GM21526 (cell line): ENCODE results near the gene SELENOW.
"Not testable (repeated sequence)": the region's sequence is repeated elsewhere in the genome, so short reads cannot be mapped to it uniquely, and the experiment has no call there.

ENCODE experiments used
- ATAC-seq: cut with Tn5 transposase; IDR thresholded peaks from one replicate; pipeline ENCODE4 v1.9.1; 2021; ENCODE audit warnings: moderate library complexity; ENCODE audit not compliant: unreplicated experiment, low FRiP score

The SELENOW gene

DNA sequence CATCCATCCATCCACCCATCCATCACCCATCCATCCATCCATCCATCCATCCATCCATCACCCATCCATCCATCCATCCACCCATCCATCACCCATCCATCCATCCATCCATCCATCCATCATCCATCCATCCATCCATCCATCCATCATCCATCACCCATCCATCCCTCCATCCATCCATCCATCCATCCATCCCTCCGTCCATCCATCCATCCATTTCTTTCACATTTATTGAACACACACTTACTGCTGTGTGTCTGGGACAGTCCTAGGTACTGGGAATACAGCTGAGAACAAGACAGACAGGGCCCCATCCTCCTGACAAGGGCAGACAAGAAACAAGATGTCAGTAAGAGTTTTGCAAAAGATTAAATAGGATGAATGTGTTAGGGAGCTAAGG is 39.7 kb downstream of the SELENOW start:
- not testable (repeated sequence) for ATAC-seq

DNA sequence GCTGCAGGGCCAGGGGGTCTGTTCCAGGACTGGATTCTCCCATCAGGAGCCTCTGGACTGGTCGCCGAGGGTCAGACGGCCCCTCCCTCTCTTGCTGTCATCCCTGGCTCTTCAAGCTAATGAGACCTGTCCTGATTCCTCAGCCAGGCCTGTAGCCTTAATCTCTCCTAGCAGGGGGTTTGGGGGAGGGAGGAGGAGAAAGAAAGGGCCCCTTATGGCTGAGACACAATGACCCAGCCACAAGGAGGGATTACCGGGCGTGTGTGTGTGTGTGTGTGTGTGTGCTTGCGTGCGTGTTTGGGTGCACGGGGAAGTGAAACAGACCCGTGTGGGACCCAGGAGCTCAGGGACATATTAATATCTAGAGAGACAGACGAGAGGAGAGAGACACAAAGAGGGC is 41.4 kb downstream of the SELENOW start:
- ATAC-seq: no peak

- ATAC-seq: no peak
Observed at GRCh38 chr19:47820410-47820809, 41.9 kb downstream of the SELENOW start.

DNA sequence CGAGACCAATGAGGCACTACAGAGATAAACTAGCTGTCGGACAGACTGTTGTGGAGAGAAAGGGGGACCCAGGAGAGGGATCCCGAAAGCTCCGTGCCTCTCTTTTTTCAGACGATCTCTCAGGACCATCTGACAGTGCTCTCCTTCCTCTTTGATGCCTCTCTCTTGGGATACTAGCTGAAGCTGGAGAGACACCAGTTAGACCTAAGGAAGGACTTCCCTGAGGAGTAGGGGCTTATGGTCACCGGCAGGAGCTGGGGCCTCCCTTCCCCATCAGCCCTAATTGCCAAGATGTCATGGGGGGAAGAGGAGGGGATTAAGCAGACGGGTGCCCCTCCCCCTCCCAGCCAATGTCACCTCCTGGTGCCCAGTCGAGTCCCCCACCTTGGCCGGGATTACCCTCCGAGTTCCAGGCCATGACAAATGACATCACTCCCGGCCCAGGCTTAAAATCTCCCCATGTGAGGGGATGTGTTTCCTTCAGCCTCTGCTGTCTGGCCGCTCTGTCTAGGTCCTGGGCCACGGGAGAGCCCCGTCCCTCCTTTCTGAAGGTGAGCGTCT is 43.0 kb downstream of the SELENOW start, which contains the start of gene CRX:
TSS of gene CRX (plus strand) at position 478 of the 561 bp plus-strand sequence. CDS start 12,507 bp downstream, outside the sequence.
- no peak for ATAC-seq

- ATAC-seq: no peak
Observed at GRCh38 chr19:47824396-47824795, 45.9 kb downstream of the SELENOW start.

DNA sequence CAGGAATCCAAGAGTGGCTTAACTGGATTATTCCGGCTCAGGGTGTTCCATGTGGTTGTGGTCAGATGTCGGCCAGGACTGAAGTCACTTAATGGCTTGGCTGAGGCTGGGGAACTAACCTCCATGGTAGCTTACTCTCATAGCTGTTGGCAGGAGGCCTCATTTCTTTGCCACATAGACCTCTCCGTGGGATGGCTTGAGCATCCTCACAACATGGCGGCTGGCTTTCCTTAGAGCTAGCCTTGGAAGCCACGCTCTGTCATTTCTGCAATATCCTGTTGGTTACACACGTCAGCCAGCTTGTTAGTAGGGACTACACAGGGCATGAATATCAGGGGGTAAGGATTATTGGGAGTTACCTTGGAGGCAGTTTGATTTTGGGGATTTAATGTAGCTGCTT is 48.3 kb downstream of the SELENOW start:
- ATAC-seq: no peak

GRCh38 chr19:47832723-47833122 is 54.2 kb downstream of the SELENOW start:
- no peak for ATAC-seq
